Measurements from ENCODE around the gene FMR1.
A peak's percentile ranks its signal among the peaks of the same experiment; 100 is the strongest.

Gene FMR1

GRCh38 chrX:147911192-147912022 lies at the start of gene FMR1:
FMR1 (plus strand) TSS chrX:147911919; CDS start chrX:147912180, 261 bp downstream.
- peak; percentile 88 to 93 for DNase-seq

DNA sequence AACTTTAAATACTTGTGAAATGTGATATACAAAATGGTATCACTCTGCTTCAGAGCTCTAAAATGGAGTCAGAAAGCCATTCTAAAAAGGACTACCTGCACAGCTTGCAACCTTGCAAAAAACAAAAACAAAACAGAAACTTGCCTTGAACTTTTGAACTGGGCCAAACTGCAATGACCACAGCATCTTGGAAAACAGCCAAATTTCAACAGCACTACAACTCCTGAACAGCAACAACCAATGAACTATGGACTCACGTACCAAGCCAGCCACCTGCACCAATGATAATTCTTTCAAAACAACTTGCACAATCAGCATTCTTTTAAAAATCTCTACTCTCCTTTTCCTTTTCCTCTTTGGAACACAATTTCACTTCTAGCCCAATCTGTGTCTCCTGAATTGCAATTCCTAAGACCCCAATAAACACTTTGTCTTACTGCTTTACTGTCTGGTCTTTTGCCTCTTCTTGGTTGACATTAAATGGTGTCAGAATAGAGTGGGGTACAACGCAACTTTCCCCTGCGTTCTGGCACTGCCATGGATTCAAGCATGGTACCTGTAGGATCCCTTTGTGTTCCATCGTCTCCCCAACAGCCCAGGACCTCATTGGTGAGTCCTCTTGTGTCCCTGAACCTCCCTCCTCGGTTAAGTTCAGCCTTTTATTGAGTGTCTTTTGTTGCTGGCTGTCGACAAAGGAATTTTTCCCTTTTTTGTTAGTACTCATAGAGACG lies 35.7 kb upstream of the FMR1 start:
- no peak for DNase-seq

DNA sequence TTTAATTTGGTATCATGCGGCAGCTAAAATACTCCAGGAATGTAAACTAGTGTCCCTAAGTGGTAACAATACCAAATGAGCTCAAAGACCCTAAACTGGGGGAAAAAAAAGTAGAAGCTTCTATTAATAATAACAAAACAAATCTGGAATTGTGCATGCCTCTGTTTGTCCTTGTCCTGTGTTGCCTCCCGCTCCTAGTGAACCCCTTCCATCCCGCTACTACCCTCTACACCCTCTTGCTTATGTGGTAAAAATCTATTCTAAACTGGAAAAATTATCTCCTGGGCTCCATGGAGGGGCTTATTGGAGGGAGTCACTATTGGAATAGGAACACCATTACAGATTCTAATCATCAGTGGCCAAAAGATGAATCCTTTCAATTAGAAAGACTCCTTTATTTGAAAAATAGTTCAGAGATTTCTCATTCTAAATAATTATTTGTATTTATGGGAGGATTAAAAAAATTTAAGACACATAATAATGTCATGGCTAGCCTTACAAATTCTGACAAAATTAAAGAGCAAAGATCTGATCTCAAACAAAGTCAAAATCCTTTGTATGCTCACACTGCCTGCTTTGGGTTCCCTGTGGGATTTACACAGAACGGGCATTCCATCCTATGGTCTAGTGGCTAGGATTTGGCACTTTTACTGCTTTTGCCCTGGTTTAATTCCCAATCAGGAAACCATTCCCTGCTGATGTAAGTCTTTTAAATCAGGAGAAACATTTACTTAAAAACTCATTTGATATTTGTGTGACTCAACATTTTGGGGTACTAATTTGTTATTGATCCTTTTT lies 34.7 kb upstream of the FMR1 start:
- no peak for DNase-seq

DNA sequence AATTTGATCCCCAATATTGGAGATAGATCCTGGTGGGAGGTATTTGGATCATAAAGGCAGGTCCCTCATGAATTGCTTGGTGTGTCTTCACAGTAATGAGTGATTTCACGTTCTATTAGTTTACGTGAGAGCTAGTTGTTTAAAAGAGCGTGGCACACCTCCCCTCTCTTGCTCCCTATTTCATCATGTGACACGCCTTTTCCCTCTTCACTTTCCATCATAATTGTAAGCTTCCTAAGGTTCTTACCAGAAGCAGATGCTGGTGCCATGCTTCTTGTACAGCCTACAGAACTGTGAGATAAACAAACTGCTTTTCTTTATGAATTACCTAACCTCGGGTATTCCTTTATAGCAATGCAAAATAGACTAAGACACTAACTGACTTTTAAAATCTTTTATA lies 34.0 kb upstream of the FMR1 start:
- DNase-seq = no peak

DNA sequence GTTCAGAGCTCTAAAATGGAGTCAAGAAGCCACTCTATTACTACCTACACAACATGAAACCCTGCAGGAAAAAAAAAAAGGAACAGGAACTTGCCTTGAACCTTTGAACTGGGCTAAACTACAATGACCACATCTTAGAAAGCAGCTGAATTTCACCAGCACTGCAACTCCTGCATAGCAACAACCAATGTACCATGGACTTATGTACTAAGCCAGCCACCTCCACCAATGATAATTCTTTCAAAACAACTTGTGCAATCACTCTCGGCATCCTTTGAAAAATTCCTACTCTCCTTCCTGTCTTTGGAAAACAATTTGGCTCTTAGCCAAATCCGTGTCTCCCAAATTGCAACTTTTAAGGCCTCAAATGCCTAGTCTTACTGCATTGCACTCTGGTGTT lies 26.8 kb upstream of the FMR1 start:
- peak; percentile 3 to 5 for DNase-seq

GRCh38 chrX:147890756-147891155 lies 21.0 kb upstream of the FMR1 start:
- no peak for DNase-seq

- DNase-seq = no peak
Observed at GRCh38 chrX:147891896-147892295, 19.8 kb upstream of the FMR1 start.

DNA sequence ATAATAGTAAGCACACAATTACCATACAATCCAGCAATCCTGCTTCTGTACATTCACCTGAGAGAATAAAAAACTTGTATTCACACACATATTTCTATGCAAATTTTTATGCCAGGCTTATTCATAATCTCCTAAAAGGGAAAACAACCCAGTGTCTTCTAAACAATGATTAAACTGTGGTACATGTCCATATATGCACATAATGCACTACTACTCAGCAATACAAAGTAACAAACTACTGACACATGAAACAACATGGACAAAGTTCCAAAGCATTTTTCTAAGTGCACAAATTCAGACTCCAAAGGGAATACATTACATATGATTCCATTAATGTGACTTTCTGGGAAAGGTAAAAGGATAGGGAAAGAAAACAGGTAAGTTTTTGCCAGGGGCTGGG lies 18.0 kb upstream of the FMR1 start:
- no peak for DNase-seq

DNA sequence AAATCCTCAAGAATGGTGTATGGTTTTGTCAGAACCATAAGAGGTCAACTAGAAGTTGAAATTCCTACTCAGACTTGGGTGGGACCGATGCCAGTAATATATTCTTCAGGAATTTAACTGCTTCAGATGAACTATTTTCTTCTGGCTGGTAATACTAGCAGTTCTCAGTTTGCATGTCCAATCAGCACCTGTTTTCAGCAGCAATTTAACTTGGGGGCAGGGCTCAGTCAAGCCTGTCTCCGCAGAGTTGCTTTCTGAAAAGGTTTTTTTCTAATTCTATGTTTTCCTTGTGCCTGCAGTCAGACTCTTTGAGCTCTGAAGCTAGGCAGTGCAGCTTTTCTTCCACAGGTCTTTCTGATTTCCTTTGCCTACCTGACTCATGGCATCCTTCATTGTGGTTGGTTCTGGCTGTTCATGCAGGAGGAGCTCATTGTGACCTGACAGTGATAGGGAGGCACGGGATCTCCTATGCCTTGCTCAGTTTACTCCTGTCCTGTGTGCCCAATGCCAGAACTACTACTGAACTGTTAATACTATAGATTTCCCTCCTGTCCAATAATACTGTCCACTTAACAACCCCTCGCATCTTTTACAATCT lies 17.3 kb upstream of the FMR1 start:
- DNase-seq = no peak

DNA sequence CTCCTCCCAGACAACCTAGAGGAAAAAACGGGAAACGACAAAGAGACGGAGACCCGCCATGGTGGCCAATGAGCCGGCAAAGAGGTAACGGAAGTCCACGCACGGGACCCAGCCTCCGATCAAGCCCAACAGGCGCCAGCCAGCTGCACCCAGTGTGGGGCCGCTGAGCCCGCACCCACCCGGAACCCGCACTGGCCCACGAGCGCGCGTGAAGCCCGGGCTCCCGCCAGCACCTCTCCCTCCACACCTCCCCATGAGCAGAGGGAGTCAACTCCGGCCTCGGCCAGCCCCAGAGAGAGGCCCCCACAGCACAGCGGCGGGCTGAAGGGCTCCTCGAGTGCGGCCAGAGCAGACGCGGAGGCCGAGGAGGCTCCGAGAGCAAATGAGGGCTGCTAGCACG lies 14.6 kb upstream of the FMR1 start:
- DNase-seq = no peak

DNA sequence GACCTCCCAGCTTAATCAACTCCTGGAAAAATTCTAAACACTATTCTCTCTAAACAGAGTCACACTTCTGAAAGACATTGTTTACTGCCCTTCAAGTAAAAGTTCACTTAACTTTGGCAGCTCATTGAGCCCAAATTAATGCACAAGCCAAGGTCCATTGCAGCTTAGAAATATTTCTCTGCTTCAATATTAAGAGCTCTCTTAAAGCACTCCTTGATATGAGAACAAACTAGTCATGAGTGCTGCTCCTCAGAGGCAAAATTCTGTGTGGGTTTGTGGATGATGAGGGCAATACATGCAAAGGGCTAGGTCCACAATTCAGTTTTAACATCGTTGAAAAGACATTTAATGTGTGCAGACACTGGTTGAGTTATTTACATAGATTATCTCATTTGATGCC lies 12.8 kb upstream of the FMR1 start:
- no peak for DNase-seq

DNA sequence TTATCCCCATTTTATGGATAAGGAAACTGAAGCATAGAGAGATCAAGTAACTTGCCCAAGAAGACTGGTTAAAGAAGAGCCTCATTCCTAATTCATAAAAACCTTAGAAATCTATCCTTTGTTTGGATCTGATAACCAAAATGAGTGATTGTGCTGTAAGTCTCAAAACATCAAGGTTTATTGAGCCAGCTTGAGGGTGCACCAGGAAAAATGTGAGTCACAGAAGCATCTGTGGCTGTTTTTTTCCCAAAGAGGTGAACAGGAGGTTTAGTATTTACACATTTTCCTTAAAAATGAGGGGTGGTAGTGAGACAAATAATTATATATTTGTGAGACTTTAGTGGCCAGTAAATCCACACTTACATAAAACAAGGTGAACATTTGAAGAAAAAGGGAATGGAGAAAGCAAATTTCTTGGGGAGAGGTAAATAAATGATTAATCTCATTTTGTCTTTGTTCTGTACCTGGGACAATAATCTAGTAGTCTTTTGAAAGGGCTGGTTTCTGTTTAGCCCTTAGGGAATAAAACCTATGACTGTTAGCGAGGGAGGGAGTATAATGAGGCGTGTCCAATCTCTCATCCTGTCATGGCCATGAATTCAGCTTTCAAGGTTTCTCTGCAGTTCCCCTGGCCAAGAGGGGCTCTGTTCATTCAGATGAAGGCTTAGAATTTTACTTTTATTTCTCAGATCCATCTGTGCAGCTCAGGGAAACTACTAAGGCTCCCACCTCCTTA lies 12.2 kb upstream of the FMR1 start:
- no peak for DNase-seq

DNA sequence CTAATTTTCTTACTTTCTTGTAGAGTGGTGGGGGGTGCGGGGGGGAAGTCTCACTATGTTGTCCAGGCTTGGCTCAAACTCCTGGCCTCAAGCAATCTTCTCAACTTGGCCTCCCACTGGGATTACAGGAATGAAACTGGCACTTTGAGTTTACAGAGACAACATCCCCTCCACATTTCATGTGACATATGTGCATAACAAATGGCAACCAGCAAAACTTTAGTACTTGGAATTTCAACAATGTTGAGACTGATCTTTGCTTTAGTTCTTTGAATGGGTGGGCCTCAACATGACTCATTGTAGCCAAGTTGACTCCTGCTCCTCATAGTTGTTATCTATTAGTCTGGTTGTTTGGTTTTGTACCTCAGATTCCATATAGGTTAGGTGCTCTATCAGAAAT lies 11.4 kb upstream of the FMR1 start:
- DNase-seq = no peak

DNA sequence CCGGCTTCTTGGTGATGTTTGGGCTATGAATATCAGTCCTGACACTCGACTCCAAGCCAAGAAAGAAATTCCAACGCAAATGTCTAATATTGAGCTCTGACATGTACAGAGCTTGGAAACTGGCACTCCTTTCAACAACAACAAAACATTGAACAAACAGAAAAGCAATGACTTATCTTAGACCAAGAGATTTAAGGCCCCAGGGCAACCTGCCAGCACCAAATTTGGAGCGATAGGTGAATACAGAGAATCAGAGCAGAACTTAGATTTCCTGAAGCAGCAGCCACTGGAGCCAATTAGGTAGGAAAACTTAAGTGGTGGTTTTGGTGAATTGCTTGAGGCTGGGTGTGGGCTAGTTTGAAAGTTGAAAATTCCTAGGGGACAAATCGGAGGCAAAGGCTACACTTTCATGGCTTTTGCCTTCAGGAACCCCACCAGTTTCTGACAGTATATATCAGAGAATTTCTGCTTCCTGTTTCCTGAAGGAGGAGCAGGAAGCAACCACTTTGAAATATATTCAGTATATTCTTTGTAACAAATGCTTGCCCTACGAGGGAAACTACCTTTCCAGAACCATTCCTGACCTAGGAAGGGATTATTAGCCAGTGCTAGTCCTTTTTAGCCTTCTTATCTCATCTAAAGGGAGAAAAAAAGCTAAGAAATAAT lies 10.1 kb upstream of the FMR1 start:
- DNase-seq = no peak

- DNase-seq = no peak
Observed at GRCh38 chrX:147902270-147902669, 9.4 kb upstream of the FMR1 start.

GRCh38 chrX:147908106-147908505 lies 3.6 kb upstream of the FMR1 start:
- no peak for DNase-seq

- no peak for DNase-seq
Observed at GRCh38 chrX:147910607-147911006, 1.1 kb upstream of the FMR1 start.

DNA sequence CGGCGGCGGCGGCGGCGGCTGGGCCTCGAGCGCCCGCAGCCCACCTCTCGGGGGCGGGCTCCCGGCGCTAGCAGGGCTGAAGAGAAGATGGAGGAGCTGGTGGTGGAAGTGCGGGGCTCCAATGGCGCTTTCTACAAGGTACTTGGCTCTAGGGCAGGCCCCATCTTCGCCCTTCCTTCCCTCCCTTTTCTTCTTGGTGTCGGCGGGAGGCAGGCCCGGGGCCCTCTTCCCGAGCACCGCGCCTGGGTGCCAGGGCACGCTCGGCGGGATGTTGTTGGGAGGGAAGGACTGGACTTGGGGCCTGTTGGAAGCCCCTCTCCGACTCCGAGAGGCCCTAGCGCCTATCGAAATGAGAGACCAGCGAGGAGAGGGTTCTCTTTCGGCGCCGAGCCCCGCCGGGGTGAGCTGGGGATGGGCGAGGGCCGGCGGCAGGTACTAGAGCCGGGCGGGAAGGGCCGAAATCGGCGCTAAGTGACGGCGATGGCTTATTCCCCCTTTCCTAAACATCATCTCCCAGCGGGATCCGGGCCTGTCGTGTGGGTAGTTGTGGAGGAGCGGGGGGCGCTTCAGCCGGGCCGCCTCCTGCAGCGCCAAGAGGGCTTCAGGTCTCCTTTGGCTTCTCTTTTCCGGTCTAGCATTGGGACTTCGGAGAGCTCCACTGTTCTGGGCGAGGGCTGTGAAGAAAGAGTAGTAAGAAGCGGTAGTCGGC lies 528 bp downstream of the FMR1 start:
- peak; percentile 20 for DNase-seq

DNA sequence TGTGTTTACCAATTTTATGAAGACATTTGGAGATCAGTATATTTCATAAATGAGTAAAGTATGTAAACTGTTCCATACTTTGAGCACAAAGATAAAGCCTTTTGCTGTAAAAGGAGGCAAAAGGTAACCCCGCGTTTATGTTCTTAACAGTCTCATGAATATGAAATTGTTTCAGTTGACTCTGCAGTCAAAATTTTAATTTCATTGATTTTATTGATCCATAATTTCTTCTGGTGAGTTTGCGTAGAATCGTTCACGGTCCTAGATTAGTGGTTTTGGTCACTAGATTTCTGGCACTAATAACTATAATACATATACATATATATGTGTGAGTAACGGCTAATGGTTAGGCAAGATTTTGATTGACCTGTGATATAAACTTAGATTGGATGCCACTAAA lies 1.9 kb downstream of the FMR1 start:
- DNase-seq = no peak

DNA sequence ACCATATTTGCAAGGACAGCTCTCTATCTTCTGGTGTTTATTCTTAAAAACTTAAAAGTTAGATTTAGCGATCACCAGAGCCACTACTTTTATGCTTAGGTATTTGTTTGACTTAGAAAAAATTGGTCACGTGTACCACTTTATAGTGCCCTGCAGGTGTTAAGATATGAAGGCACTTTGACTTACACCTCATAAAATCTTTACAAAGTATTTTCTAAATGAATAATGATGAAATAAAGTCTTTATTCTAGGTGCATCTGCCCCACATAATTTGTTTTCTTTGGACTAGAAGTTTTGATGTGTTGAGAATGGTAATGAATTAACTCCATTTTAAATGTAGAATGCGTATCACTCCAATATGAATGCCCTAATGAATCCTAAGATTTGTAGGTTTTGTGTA lies 2.9 kb downstream of the FMR1 start:
- no peak for DNase-seq

DNA sequence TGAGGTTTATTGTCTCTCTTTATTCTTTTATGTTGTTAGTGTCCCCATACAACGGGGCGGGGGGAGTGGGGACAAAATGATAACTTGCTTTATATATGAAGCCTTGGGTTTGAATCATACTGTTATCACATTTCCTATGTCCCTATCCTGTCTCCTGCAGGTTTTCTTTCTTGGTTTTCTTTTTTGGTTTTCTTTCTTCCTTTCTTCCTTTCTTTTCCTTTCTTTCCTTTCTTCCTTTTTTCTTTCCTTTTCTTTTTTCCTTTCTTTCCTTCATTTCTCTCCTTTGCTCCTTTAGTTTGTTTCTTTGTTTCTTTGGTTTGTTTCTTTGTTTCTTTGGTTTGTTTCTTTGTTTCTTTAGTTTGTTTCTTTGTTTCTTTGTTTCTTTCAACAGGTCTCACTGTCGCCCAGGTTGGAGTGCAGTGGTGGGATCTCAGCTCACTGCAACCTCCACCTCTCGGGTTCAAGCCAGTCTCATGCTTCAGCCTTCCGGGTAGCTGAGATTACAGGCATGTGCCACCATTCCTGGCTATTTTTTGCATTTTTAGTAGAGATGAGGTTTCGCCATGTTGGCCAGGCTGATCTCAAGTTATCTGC lies 4.8 kb downstream of the FMR1 start:
- no peak for DNase-seq

Measured in inflammatory macrophage treated with lipopolysaccharide for 1 hour (primary cell).